Ovary (tissue), 9 donors: ENCODE data around the gene ZNF263. TPM values are rescaled to one million over a fixed set of nuclear protein-coding genes. Genes with fewer than 3 reads are reported as not detected.
"Not testable (repeated sequence)": the region's sequence is repeated elsewhere in the genome, so short reads cannot be mapped to it uniquely, and the experiment has no call there.

ENCODE experiments used
- DNase-seq, 5 donors: peaks; one replicate each; pipeline ENCODE4 v3.0.0-alpha.2; 2019 to 2020
- H3K27ac ChIP-seq, 2 donors: fragments of 200-600 bp; one replicate each; pipeline versions ENCODE4 v1.5.1 to v1.8.0; 2019 to 2022
- H3K27me3 ChIP-seq: fragments of 200-600 bp; one replicate; pipeline ENCODE4 v1.8.0; 2022
- H3K36me3 ChIP-seq: fragments of 200-600 bp; sonication (generic); one replicate; pipeline ENCODE4 v1.5.1; 2019
- H3K4me1 ChIP-seq: one replicate; pipeline ENCODE4 v1.8.1; 2013; ENCODE audit warnings: mild to moderate bottlenecking, moderate library complexity; ENCODE audit not compliant: insufficient read depth
- H3K4me3 ChIP-seq: fragments of 200-600 bp; sonication (generic); one replicate; pipeline ENCODE4 v1.5.1; 2017
- H3K9me3 ChIP-seq, 2 donors: fragments of 200-600 bp in 1 of 2; sonication (generic) in 1 of 2; one replicate each; pipeline versions ENCODE4 v1.5.1 to v1.8.1; 2013 to 2019; ENCODE audit warnings: mild to moderate bottlenecking in 1 of 2, moderate library complexity in 1 of 2
- CTCF ChIP-seq, 3 donors: fragments of 450-650 bp in 2 of 3; fragments of 200-600 bp in 1 of 3; IDR thresholded peaks; one replicate each; pipeline versions ENCODE4 v1.5.1 to v1.8.0; 2016 to 2022; ENCODE audit warnings: antibody characterized with exemption in 3 of 3, mild to moderate bottlenecking in 1 of 3
- EP300 ChIP-seq: sonication (generic); formaldehyde crosslinking; IDR thresholded peaks from one replicate; pipeline ENCODE4 v1.6.1; 2017; ENCODE audit warnings: antibody characterized with exemption
- POLR2A ChIP-seq: fragments of 450-650 bp; IDR thresholded peaks from one replicate; pipeline ENCODE4 v1.6.1; 2017; ENCODE audit warnings: antibody characterized with exemption, mild to moderate bottlenecking, moderate library complexity
- WGBS, 3 donors: extraction: QIAGEN DNeasy Blood & Tissue Kit in 1 of 3; methylation state at CpG; one replicate each; pipeline versions ENCODE4 v1.1.5 to v1.1.7; 2013 to 2017; 5-methylcytosine and 5-hydroxymethylcytosine counted together
- intact Hi-C, 4 donors: fragments of 100-400 bp; cut with DNase I; formaldehyde crosslinking; loops; one replicate each; pipeline versions ENCODE4 v1.11.0 to v1.15.1; 2022 to 2023
- polyA plus RNA-seq, 2 donors: library from polyadenylated mRNA; stranded (reverse); fragments of 200-250 nt in 1 of 2; fragments of 350-450 nt in 1 of 2; fragmentation: Illumina TruSeq in 1 of 2; extraction: RNeasy Lipid Tissue Mini Kit (QIAGEN cat#74804) in 1 of 2; gene quantifications; one replicate each; pipeline ENCODE4 v1.2.3, GENCODE V29; 2013 to 2014
- total RNA-seq, 7 donors: library from RNA; depleted of rRNA in 2 of 7; stranded (reverse); fragments of >200 nt in 2 of 7; fragmentation: NEBNext Ultra II Directional in 3 of 7; extraction: Animal tissue kit (Norgen Biotek cat#: 25700) in 3 of 7; gene quantifications; one replicate each; pipeline versions ENCODE4 v1.1.0 to v1.2.4, GENCODE V29; 2016 to 2023
- donor health status: DM: no; HTN: no; CAD: no; lungs with moderate emphysema.
- donor health status: DM: no; HTN: no; CAD: no.
- donor health status: Bipolar disorder and iron deficiency.
- donor health status: DM: yes; HTN: yes; CAD: no.
- donor health status: DM: no; HTN: no; CAD: no.
- donor health status: DM: yes; HTN: yes; CAD: no.

ZNF263 gene
- total and polyA plus RNA-seq, 9 donors: 31.2 to 46.1 (median 33.2) TPM

DNA sequence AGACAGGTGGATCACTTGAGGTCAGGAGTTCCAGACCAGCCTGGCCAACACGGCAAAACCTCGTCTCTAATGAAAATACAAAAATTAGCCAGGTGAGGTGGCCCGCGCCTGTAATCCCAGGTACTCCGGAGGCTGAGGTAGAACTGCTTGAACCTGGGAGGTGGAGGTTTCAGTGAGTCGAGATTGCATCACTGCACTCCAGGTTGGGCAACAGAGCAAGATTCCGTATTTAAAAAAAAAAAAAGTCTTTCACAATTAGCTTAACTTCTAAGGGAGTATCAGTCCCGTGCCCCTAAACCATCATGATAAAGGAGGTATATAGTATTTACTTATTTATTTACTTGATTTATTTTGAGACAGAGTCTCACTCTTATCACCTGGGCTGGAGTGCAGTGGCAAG, 23.5 kb upstream of the ZNF263 start:
- no peak overlapping the region for H3K27ac ChIP-seq
- intact Hi-C loops: no loop called here
- H3K4me3 ChIP-seq: no peak overlapping the region
- no peaks in the 10 kb centered on the region for H3K4me1 ChIP-seq
- H3K9me3 ChIP-seq: no peaks in the 10 kb centered on the region
- no peak for DNase-seq
- no peaks in the 10 kb centered on the region for H3K36me3 ChIP-seq
- TF ChIP-seq EP300: no peak
- TF ChIP-seq POLR2A: no peak
- H3K27me3 ChIP-seq: no peaks in the 10 kb centered on the region
- 81 to 91% (median 84%) methylated on average over 8 of the region's 8 CpGs for WGBS, 3 donors

DNA sequence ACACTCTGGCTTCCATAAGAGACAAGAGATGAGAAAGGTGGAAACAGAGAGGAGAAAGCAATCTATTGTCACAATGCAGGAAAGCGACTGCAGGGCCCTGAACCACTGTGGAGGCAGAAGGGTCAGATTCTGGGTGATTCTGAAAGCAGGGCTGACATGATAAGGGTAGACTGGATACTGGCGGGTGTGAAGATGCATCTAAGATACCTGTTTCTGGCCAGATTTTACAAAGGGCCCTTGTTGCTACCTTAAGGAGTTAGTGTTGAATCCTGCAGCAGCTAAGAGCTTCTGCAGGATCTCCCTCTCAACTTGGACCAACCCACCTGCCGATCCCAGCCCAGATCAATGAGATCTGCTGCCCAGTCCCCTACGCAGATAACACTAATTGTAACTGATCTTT, 20.8 kb upstream of the ZNF263 start:
- Histone ChIP-seq H3K36me3 (no peaks in the 10 kb centered on the region), H3K4me1 (no peaks in the 10 kb centered on the region), H3K9me3 (no peaks in the 10 kb centered on the region), H3K27ac (no peak overlapping the region), H3K4me3 (no peak overlapping the region), H3K27me3 (no peaks in the 10 kb centered on the region)
- 89 to 90% (median 89%) methylated on average over 4 of the region's 4 CpGs for WGBS, 3 donors
- TF ChIP-seq POLR2A: no peak
- no peak for DNase-seq
- intact Hi-C loops: no loop called here

- intact Hi-C loops: no loop called here
- TF ChIP-seq EP300 (no peak), CTCF (IDR thresholded peaks at IDR 0.05) (peak in 2 of 3 donors; percentile 25 to 26), POLR2A (peak; percentile 88)
- no peaks in the 10 kb centered on the region for H3K36me3 ChIP-seq
- peak overlapping the region; percentile 93 to 94 for H3K27ac ChIP-seq
- WGBS, 3 donors: 1 to 3% (median 2%) methylated on average over 76 to 77 of the region's 77 CpGs
- no peaks in the 10 kb centered on the region for H3K27me3 ChIP-seq
- H3K9me3 ChIP-seq: no peaks in the 10 kb centered on the region
- no peaks in the 10 kb centered on the region for H3K4me1 ChIP-seq
- peak overlapping the region; percentile 95 for H3K4me3 ChIP-seq
- DNase-seq: peak; percentile 97 to 99 (median 98)
Observed at GRCh38 chr16:3264137-3265036, 18.9 kb upstream of the ZNF263 start.

DNA sequence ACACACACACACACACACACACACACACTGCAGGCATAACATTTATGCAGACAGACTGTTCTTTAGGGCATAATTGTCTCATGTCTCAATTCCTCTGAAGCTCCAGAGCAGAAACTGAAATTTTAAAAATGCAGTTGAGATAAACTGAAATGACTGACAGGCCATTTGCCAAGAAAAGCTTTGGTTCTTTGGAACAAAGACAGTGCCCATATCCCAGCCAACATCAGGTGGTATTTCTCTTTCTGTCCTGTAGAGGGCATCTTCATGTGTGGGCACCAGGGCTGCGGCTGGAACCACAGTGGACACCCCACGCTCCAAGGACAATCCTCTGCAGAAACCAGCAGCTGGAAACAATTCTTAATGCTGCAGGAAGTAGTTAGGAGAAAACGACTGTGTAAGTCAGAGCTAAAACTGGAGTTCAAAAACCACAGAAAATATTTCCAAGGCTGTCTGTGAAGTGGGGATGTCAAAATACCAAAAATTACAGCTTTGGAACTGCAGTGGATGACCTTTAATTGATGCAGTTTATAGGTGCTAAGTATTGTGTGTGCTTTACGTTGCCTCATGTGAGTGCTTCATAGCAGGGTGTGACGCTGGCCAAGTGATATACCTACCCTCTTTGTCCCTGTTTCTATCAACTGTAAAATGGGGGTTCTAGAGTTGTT, 16.3 kb upstream of the ZNF263 start:
- DNase-seq: no peak
- no peaks in the 10 kb centered on the region for H3K9me3 ChIP-seq
- no peaks in the 10 kb centered on the region for H3K36me3 ChIP-seq
- H3K27ac ChIP-seq: no peak overlapping the region
- intact Hi-C loops: no loop called here
- no peaks in the 10 kb centered on the region for H3K4me1 ChIP-seq
- no peak overlapping the region for H3K4me3 ChIP-seq
- TF ChIP-seq EP300: no peak
- no peak for TF ChIP-seq POLR2A
- TF ChIP-seq CTCF (IDR thresholded peaks at IDR 0.05): no peak
- 39 to 59% (median 42%) methylated on average over 5 of the region's 5 CpGs for WGBS, 3 donors
- no peaks in the 10 kb centered on the region for H3K27me3 ChIP-seq

GRCh38 chr16:3268294-3268693, 15.0 kb upstream of the ZNF263 start:
- intact Hi-C loops: no loop called here
- Histone ChIP-seq H3K27ac (no peak overlapping the region), H3K9me3 (no peaks in the 10 kb centered on the region), H3K4me1 (no peaks in the 10 kb centered on the region), H3K4me3 (no peak overlapping the region), H3K27me3 (no peaks in the 10 kb centered on the region), H3K36me3 (no peaks in the 10 kb centered on the region)
- TF ChIP-seq CTCF (IDR thresholded peaks at IDR 0.05) (no peak), EP300 (no peak), POLR2A (no peak)
- 44 to 76% (median 58%) methylated on average over 1 of the region's 1 CpG for WGBS, 3 donors
- DNase-seq: no peak

DNA sequence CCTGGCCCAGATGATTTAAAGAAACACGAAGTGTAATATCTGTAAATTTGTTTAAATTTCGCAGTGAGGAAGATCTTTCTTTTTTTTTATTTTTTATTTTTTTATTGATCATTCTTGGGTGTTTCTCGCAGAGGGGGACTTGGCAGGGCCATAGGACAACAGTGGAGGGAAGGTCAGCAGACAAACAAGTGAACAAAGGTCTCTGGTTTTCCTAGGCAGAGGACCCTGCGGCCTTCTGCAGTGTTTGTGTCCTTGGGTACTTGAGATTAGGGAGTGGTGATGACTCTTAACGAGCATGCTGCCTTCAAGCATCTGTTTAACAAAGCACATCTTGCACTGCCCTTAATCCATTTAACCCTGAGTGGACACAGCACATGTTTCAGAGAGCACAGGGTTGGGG, 12.6 kb upstream of the ZNF263 start:
- intact Hi-C loops, DNase-seq: not testable (repeated sequence)

DNA sequence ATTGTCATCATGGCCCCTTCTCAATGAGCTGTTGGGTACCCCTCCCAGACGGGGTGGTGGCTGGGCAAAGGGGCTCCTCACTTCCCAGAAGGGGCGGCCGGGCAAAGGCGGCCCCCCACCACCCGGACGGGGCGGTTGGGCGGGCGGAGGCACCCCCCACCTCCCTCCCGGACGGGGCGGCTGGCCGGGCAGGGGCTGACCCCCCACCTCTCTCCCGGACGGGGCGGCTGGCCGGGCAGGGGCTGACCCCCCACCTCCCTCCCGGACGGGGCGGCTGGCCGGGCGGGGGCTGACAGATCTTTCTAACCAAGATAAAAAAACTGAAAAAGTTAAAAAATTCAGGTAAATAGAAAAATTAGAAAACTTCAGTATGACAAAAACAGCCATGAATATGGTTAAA, 12.0 kb upstream of the ZNF263 start:
- DNase-seq: not testable (repeated sequence)

More for the DNA sequence above, 12.6 kb upstream of the ZNF263 start:
- H3K27me3 ChIP-seq, H3K9me3 ChIP-seq, H3K36me3 ChIP-seq, H3K27ac ChIP-seq, H3K4me1 ChIP-seq, H3K4me3 ChIP-seq: not testable (repeated sequence)
- 51 to 63% (median 55%) methylated on average over 5 of the region's 5 CpGs for WGBS, 3 donors

More for the DNA sequence above, 12.0 kb upstream of the ZNF263 start:
- H3K4me1 ChIP-seq, intact Hi-C loops, H3K4me3 ChIP-seq, H3K27ac ChIP-seq, H3K27me3 ChIP-seq, H3K9me3 ChIP-seq, H3K36me3 ChIP-seq: not testable (repeated sequence)
- 89 to 93% (median 91%) methylated on average over 22 of the region's 22 CpGs for WGBS, 3 donors
